Sigmoid colon (tissue), 3 donors: Measurements from ENCODE around the gene AQP6.

Experiments
- POLR2A ChIP-seq, 2 donors: fragments of 450-650 bp; IDR thresholded peaks; one replicate each; pipeline ENCODE4 v1.6.1; 2016; ENCODE audit warnings: antibody characterized with exemption in 2 of 2, mild to moderate bottlenecking in 2 of 2, moderate library complexity in 2 of 2
- TF ChIP-seq, protein P1 (sequence below), 4 experiments: fragments of 450-650 bp in 3 of 4; fragments of 200-600 bp in 1 of 4; IDR thresholded peaks; one replicate each; pipeline ENCODE4 v1.5.1; 2016 to 2019; ENCODE audit warnings: antibody characterized with exemption in 4 of 4, mild to moderate bottlenecking in 3 of 4, moderate library complexity in 2 of 4

DNA sequence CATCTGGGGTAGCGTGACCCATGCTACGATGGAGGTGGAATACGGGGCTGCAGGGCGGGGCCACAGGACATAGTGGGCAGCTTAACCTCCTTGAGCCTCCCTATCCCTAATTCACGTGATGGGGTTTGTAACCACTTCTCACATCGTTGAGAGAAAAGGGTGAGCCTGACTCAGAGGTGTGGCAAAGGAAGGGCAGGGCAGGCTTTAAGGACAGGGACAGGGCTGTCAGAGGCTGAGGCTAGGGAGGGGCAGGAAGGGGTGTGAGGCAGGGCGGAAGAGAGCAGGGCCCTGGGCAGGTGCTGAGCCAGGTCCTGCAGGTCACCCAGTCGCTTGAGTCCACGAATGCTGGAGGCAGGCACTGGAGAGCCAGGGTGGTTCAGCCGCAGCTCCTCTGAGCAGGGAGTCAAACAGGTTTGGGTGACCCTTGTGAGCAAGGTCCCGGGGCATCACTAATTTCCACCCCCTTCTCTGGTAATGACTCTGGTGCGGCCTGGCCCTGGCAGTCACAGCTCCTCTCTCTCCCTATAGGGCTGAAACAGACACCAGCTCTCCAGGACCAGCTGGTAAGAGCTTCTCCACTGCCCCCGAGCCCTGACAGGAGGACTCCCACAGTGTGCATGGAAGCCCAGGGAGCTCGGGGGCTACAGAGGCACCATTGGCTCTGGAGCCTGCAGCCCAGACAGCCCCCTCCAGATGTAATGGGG is 29.7 kb upstream of the AQP6 start:
- no peak for TF ChIP-seq POLR2A (IDR thresholded peaks at IDR 0.05)
- TF ChIP-seq, protein P1, sequence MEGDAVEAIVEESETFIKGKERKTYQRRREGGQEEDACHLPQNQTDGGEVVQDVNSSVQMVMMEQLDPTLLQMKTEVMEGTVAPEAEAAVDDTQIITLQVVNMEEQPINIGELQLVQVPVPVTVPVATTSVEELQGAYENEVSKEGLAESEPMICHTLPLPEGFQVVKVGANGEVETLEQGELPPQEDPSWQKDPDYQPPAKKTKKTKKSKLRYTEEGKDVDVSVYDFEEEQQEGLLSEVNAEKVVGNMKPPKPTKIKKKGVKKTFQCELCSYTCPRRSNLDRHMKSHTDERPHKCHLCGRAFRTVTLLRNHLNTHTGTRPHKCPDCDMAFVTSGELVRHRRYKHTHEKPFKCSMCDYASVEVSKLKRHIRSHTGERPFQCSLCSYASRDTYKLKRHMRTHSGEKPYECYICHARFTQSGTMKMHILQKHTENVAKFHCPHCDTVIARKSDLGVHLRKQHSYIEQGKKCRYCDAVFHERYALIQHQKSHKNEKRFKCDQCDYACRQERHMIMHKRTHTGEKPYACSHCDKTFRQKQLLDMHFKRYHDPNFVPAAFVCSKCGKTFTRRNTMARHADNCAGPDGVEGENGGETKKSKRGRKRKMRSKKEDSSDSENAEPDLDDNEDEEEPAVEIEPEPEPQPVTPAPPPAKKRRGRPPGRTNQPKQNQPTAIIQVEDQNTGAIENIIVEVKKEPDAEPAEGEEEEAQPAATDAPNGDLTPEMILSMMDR (IDR thresholded peaks at IDR 0.05) = no peak
